Activated naive CD4-positive, alpha-beta T cell (primary cell): ENCODE results near the gene ZNF786.
"Not testable (repeated sequence)": the region's sequence is repeated elsewhere in the genome, so short reads cannot be mapped to it uniquely, and the experiment has no call there.

Source experiments
- DNase-seq, 4 experiments: peaks; one replicate each; lab custom pipeline; 2025; lab: John Stamatoyannopoulos, UW

The ZNF786 gene, protein sequence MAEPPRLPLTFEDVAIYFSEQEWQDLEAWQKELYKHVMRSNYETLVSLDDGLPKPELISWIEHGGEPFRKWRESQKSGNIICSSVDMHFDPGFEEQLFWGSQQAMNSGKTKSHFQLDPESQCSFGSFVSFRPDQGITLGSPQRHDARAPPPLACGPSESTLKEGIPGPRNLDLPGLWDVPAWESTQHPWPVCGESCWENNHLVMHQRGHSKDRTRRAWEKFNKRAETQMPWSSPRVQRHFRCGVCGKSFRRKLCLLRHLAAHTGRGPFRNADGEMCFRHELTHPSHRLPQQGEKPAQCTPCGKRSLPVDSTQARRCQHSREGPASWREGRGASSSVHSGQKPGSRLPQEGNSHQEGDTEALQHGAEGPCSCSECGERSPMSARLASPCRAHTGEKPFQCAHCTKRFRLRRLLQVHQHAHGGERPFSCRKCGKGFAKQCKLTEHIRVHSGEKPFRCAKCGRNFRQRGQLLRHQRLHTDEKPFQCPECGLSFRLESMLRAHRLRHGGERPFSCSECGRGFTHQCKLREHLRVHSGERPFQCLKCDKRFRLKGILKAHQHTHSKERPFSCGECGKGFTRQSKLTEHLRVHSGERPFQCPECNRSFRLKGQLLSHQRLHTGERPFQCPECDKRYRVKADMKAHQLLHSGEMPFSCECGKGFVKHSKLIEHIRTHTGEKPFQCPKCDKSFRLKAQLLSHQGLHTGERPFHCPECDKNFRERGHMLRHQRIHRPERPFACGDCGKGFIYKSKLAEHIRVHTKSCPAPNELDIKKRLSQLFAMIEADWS

DNA sequence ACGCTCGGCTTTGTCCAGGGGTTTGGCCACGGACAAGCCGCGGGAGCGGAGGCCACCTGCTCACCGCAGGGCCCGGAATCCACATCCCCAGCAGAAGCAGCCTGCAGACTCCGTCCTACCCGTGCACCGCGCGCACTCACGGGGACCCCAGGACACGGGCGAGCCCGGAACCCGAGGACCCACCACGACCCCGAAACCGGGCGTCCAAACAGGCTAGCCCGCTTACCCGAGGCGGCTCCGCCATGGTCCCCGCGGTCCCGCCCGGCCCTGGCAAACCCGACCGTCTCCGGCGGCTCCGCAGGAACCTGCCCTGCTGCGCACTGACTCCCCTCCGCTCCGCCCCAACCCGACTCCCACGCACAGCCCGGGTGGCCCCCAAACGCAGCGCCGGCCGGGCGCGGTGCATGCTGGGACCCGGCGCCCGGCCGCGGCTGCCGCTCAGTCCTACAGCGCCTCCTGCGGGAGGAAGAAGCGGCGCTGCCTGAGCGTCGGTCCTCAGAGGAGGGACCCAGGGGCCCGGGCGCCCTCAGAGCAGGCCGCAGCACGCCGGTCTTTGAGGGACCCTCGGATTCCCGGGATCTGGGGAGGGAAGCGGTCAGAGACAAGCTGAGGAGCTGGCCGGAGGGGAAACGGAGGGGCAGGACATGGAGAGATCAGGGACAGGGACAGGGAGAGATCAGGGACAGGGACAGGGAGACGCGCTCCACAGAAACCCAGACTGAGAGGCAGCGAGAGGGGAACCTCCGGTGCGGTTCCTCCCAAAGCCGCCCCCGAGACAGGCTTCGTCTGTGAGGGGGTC, at the start of gene ZNF786:
ZNF786 (minus strand) TSS at position 322 of the 799 bp plus-strand sequence; CDS start at position 244, 78 bp downstream.
- peak; percentile 70 to 89 (median 84) for DNase-seq

DNA sequence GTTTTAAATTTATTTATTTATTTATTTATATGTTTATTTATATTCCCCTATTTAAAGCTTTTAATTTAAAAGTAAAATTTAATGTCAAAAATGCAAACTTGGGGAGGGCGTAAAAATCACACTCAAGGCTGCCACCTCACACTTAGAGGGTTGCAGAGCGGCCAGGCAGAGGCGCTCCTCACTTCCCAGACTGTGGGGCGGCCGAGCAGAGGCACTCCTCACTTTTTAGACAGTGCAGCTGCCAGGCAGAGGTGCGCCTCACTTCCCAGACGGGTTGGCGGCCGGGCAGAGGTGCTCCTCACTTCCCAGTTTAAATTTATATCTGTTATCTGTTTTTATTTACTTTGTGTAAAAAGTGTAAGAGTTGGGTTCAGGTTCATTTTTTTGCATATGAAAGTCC, 45.6 kb upstream of the ZNF786 start:
- no peak for DNase-seq

DNA sequence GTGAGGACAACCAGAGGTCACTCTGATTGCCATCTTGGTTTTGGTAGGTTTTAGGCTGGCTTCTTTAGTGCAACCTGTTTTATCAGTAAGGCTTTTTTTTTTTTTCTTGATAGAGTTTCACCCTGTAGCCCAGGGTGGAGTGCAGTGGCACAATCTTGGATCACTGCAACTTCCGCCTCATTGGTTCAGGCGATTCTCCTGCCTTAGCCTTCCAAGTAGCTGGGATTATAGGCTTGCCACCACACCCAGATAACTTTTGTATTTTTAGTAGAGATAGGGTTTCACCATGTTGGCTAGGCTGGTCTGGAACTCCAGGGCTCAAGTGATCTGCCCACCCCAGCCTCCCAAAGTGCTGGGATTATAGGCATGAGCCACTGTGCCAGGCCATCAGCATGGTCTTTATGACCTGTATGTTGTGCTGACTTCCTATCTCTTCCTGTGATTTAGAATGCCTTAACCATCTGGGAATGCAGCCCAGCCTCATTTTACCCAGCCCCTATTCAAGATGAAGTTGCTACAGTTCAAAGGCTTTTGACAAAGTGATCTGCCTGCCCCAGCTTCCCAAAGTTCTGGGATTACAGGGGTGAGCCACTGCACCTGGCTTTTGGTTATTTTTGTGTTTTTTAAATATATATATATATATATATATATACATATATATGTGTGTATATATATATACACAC, 42.7 kb upstream of the ZNF786 start:
- no peak for DNase-seq

DNA sequence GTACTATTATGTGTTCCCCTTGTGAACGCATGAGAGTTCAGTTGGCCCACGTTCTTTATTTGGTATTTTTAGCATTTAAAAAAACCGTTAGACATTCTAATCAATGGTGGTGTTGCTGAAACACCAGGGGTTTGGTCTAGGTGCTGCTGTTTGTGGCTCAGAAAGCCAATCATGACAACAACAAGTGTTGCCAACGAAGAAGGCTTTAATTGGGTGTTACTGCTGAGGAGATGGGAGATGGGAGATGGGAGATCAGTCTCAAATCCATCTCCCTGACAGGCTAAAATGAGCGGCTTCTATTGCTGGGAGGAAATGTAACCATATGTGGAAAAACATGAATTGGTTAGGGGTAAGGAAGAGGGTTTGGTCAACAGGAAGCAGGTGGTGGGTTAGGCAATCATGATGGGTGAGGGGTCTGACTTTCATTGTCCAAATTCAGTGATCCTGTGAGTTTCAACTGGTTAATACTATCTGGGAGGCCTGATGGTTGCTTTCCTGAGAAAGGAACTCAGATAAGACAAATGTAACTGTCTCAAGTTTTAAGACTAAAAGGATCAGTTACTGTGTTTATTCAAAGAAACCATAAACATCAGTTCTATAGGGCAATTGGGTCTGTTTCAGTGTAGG, 40.2 kb upstream of the ZNF786 start:
- DNase-seq: no peak

DNA sequence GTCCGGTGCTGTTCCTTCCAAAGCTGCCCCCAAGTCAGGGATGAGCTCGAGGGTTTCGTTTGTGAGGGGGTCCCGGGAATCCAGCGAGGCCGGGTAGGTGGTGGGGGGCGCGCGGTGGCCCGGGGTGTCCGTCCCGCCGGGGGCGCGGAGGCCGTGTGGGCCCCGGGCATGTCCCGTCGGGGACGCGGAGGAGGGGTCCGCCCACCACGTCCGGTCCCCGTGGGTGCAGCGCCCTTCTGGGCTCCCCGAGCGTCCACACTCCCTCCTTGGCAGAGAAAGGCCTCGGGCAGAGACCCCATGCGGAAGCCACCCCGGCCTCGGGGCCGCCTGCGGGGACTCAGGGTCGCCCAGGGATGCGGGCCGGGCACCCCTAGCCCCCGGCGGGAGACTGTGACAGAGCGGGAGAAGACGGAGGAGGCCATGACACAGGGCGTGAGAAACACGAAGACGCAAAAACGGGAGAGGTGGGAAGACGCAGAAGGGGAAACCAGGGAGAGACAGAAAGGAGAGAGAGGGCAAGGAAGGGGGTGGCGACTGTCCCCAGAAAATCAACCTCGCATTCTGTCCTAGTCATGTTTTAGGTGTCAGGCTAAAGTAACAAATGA, 36.2 kb upstream of the ZNF786 start:
- DNase-seq: peak in 2 of 4 experiments; percentile 29 to 50

DNA sequence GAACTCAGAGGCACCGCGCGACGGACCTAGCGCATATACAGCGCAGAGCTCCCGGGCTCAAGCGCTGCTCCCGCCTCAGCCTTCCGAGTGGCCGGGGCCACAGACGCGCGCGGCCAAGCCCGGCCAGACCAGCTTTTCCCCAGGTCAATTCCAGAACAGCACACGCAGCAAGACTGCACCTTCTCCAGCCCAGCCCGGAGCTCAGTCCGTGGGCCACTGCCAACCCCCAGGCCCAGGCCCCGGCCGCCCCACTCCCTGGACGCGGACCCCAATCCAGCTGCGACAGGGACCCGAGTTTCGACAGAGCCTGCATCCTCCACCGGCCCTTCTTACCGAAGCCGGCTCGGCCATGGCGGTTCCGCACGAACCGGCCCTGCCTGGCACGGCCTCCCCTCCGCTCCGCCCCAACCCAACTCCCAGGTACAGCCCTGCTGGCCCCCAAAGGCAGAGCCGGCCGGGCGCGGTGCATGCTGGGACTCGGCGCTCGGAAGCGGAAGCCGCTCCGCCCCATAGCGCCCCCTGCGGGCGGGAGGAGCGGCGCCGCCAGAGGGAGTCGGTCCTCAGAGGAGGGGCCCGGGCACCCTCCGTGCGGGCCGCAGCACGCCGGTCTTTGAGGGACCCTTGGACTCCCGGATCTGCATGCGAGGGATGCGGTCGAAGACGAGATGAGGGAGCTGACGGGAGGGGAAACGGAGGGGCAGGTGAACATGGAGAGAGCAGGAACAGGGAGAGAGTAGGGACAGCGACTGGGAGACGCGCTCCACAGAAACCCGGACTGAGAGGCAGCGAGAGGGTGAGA, 35.5 kb upstream of the ZNF786 start, which contains the start of gene ZNF425:
ZNF425 (minus strand) TSS at position 462 of the 799 bp plus-strand sequence; CDS start at position 351, 111 bp downstream.
- DNase-seq: peak; percentile 89 to 92 (median 92)

DNA sequence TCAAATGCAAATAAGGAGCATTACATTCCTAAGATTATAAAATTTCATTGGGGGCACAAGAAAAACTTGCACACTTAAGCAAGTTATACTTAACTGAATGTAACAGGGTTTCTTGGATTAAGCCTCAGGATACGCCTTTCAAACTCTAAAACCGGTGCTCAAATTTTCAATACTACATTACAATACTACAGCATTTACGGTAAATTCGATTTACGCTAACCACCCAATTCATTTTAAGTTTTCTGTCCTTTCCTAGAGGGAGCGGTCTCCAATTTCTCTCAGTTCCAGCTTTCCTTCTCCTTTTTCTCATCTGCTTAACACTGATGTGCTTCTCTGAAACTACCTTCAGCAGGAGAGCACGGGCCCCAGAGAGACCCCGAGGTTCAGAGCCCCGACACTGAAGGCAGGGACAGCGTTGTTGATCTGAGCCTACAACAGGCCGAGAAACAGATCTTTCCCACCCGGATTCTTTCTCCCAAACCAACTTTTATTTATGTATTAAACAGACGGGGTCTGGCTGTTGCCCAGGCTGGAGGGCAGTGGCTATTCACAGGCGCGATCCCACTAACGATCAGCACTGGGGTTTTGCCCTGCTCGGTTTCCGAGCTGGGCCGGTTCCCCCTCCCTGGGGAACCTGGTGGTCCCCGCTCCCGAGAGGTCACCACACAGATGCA, 34.8 kb upstream of the ZNF786 start:
- no peak for DNase-seq

DNA sequence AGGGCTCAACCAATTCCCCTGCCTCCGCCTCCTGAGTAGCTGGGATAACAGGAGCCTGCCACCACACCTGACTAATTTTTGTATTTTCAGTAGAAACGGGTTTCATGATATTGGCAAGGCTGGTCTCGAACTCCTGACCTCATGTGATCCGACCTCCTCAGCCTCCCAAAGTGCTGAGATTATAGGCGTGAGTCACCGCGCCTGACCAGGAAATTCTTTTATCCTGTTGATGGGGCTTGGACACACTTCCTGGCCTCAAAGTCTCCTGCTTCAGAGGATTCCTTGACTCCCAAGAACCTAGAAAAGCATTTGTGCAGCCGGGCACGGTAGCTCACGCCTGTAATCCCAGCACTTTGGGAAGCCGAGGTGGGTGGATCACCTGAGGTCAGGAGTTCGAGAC, 19.5 kb upstream of the ZNF786 start:
- DNase-seq: no peak

DNA sequence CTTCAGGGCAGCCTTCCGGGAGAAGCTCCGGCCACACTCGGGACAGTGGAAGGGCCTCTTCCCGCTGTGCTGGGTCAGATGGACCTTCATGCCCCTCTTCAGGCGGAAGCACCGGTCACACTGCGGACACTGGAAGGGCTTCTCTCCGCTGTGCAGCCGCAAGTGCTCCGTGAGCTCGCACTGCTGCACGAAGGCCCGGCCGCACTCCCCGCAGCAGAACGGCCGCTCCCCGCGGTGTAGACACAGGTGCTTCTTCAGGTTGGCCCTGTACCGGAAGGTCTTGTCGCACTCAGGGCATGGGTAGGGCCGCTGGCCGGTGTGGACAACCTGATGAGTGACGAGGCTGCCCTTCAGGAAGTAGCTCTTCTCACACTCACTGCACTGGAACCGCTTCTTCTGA, 14.2 kb upstream of the ZNF786 start:
- DNase-seq: no peak

DNA sequence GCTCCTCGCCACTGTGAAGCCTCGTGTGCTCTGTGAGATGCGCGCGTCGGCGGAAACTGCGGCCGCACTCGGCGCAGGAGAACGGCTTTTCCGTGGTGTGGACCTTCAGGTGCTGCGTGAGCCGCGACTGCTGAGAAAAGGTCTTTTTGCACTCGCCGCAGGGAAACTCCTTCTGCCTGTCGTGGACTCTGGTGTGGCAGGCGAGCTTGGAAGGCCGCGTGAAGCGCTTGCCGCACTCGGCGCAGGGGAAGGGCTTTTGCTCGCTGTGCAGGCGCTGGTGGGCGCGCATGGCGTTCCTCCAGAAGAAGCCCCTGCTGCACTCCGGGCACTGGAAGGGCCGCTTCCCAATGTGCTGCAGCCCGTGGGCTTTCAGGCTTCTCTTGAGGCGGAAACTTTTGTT, 13.7 kb upstream of the ZNF786 start:
- no peak for DNase-seq

DNA sequence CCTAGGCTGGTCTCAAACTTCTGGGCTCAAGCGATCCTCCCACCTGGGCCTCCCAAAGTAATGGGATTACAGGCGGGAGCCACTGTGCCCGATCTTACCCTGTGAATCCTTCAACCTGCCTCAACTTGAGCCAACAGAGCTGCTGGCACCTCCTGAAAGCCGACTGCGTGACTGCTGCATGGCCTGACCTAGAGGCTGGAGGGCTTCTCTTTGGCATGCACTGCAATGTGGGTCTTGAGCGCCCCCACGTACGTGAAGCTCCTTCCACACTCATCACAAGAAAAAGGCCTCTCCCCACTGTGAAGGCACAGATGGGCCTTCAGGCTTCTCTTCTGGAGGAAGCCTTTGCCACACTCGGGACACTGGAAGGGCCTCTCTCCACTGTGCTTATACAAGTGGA, 12.9 kb upstream of the ZNF786 start:
- DNase-seq: no peak

DNA sequence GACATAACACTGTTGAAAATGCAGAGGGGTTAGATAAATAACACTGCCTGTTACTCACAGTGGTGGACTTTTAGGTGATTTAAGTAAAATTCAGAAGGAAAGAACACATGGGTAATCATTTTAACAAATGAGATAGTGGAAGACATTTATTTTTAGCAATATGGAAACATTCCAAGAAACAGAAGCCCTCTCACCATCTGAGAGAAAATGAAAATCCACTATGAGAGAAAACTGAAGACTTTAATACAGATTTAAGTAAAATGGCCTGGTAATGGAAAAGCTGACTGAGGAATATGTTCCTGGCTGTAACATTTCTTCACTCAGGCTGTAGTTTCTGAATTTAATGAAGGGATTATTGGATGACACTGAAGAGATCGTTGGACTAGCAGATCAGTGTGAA, 12.1 kb upstream of the ZNF786 start:
- DNase-seq: no peak

DNA sequence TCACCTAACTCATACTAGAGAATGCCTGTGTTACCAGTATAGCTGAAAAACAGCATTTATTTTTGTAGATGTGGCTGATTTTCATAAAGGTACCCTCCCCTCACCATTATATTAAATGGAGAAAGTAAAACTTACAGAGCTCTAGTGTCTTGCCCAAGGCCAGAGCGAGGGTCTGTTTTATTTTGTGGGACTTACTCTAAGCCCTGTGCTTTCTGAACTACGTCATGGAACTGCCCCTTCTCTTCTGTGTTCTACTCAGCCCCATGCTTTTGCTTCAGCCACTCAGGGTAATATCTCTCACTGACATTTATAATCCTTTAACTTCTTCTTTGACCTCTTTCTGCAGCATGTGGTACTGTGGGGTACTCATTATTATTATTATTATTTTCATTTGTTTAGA, 10.3 kb upstream of the ZNF786 start:
- no peak for DNase-seq

DNA sequence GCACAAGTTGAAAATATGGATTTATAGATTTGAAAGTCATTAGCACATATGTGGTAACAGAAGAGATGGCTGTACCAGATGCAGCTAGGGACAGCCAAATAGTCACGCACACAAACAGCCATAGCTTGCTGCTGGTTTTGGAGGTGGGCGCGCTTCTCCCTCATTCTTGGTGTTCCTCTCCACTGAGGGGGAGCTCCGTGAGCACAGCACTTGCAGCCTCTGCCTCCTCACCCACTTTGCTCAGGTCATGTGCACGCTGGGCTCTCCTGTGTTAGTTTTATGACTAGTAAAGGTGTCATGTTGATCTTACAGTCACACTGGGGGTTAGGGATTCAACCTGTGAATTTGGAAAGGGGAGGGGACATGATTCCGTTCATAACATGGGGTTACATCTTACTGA, 8.5 kb upstream of the ZNF786 start:
- no peak for DNase-seq

DNA sequence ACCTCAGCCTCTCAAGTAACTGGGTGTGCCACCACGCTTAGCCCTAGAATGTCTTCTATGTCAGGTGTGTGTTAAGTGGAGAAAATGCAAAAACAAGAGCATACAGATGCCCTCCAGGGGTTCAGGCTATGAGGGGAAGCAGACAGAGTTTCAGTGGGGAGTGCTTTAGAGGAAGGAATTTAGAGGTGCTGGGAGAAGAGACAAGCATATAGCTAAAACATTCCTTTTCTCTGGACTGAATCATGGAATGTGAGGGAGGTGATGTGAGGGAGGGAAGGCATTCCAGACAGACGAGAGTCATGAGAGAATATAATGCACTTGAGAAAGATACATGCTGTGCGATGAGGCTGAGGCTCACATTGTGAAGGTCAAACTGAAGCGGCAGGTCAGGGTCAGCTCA, 6.6 kb upstream of the ZNF786 start:
- no peak for DNase-seq

DNA sequence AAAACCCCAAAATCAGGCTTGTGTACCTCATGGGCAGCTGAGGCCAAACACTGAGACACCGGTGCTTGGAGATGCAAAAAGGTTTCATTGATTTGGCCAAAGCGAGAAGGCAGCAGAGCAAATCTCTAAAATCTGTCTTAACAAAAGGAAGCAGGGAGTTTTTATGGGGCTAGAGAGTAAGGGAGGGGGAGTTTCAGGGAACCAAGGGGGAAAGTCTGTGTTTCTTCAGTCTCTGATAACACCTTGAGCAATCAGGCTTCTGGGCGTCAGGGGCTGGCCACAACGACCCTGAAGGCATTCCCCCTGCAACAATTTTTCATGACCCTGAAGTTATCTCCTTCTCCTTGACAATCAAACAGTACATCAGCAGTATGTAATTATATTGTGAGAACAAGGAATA, 2.7 kb upstream of the ZNF786 start:
- no peak for DNase-seq

DNA sequence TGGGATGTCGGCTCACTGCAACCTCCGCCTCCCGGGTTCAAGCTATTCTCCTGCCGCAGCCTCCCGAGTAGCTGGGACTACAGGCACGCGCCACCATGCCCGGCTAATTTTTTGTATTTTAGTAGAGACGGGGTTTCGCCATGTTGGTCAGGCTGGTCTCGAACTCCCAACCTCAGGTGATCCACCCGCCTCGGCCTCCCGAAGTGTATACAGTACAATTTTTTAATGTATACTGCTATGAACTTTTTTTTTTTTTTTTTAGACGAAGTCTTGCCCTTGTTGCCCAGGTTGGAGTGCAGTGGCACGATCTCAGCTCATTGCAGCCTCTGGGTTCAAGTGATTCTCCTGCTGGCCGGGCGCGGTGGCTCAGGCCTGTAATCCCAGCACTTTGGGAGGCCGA, 1.7 kb upstream of the ZNF786 start:
- not testable (repeated sequence) for DNase-seq

DNA sequence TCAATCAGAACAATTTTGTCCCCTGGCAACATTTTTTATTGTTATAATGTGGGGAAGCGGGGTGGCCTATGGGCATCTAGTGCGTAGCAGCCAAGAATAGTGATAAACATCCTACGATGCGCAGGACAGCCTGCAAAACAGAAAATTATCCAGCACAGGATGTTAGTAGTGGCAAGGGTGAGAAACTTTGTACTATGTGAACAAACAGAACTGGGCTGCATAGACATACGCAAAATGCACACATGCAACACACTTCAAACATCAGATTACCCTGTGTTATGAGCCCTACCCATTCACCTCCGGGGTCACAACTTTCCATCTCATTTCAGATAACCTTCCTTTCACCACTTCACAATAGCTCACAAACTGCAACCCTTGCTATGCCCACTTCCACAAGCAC, 3.1 kb downstream of the ZNF786 start:
- DNase-seq: no peak

DNA sequence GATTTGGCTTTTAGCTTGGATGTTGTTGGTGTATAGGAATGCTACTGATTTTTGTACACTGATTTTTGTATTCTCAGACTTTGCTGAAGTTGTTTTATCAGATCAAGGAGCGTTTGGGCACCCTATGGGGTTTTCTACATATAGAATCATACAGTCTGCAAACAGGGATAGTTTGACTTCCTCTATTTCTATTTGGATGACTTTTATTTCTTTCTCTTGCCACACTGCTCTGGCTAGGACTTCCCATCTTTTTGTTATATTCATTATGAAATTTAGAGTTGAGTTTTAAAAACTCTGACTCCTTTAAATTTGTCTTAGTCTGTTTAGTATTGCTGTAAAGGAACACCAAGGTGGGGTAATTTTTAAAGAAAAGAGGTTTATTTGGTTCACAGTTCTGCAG, 4.7 kb downstream of the ZNF786 start:
- DNase-seq: no peak
